Osteocyte (in vitro differentiated cells): ENCODE results near the gene FOXM1. TPM values are rescaled to one million over a fixed set of nuclear protein-coding genes. Genes with fewer than 3 reads are reported as not detected.

Source experiments
- DNase-seq: peaks from one replicate; pipeline ENCODE4 v3.0.0; 2021; ENCODE audit warnings: mixed read lengths; ENCODE audit not compliant: unreplicated experiment; ENCODE audit errors: extremely low spot score
- H3K27ac Mint-ChIP-seq: one replicate; pipeline ENCODE4 v1.8.0; 2021; ENCODE audit warnings: mild to moderate bottlenecking, mixed read lengths; ENCODE audit not compliant: unreplicated experiment
- H3K27me3 Mint-ChIP-seq: one replicate; pipeline ENCODE4 v1.8.0; 2021; ENCODE audit warnings: mixed read lengths; ENCODE audit not compliant: unreplicated experiment
- H3K36me3 Mint-ChIP-seq: one replicate; pipeline ENCODE4 v1.8.0; 2021; ENCODE audit warnings: mixed read lengths; ENCODE audit not compliant: unreplicated experiment
- H3K4me1 Mint-ChIP-seq: one replicate; pipeline ENCODE4 v1.8.0; 2021; ENCODE audit warnings: mixed read lengths; ENCODE audit not compliant: unreplicated experiment
- H3K4me3 Mint-ChIP-seq: one replicate; pipeline ENCODE4 v1.8.0; 2021; ENCODE audit warnings: mild to moderate bottlenecking, moderate library complexity, mixed read lengths; ENCODE audit not compliant: unreplicated experiment
- H3K9me3 Mint-ChIP-seq: one replicate; pipeline ENCODE4 v1.8.0; 2021; ENCODE audit warnings: mixed read lengths; ENCODE audit not compliant: unreplicated experiment
- CTCF ChIP-seq: fragments of 200-600 bp; sonication (generic); IDR thresholded peaks from 2 replicates; pipeline ENCODE4 v1.5.0; 2021; ENCODE audit warnings: antibody characterized with exemption, mild to moderate bottlenecking, moderate library complexity
- total RNA-seq: library from RNA; stranded (reverse); gene quantifications from 2 replicates; pipeline ENCODE4 v1.2.1, GENCODE V29; 2021

The FOXM1 gene
- total RNA-seq, 1 donor from 2014 or later, result 14.9 TPM

DNA sequence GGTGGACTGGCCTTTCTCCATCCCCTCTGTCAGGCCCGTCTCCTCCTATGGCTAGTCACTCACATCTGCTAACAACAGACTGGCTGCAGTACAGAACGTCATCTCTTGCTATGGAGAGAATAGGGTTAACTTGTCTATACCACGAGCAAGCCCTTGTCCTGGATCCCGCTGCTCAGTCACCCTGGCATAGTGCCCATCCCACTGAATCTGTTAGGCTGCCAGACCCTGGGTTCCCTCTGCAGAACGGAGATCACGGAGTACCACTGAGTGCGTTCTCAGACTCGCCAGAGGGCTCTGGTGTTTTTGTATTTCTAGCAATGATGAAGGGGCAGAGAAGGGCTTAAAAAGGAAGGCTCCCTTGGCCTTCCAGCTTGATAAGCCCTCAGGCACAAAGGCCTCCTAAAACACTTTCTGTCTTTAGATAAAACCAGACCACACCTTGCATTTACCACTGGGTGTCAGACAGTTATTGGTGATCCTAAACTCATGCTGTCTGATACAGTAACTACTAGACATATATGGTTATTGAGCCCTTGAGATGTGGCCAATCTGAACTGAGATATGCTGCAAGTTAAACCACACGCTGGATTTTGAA is 35.8 kb downstream of the FOXM1 start:
- Mint-ChIP-seq H3K4me1 (peaks cover 23% of the 10 kb centered on the region), H3K27ac (no peak overlapping the region), H3K36me3 (peaks cover 7% of the 10 kb centered on the region), H3K9me3 (no peaks in the 10 kb centered on the region), H3K27me3 (no peaks in the 10 kb centered on the region), H3K4me3 (no peak overlapping the region)
- TF ChIP-seq CTCF, result no peak
- no peak for DNase-seq

- Mint-ChIP-seq H3K9me3 (no peaks in the 10 kb centered on the region), H3K36me3 (peaks cover 13% of the 10 kb centered on the region), H3K27me3 (no peaks in the 10 kb centered on the region), H3K4me3 (no peak overlapping the region), H3K4me1 (peaks cover 15% of the 10 kb centered on the region), H3K27ac (no peak overlapping the region)
- DNase-seq, result no peak
- TF ChIP-seq CTCF, result no peak
Measured at GRCh38 chr12:2836574-2836973, 40.4 kb downstream of the FOXM1 start.

DNA sequence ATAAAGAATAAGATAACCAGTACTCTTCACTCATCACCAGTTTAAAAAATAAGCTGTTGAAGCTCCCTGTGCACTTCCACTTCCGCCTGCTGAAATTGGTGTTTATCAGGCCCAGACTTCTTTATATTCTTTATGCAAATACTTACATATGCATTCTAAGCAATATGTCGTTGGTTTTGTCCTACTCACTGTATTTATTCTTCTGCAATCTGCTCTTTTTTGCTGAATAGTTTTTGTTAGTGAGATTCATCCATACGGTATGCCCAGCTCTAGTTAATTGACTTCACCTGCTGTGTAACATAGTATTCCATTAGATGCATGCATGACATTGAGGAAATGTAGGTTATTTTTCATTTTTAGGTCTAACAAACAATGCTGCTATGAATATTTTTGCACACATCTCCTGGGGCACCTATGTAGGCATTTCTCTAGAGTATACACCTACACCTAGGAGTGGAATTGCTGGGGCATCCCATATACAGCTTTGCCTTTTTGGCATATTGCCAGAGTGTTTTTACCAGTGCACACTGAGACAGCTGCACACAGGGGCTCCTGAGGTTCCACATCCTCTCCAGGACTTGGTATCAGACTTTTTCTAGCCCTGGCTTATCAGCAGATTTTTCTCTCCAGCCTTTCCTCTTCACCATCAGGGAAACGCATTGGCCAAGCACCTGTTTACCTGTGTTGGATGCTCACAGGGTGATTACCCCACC is 41.1 kb downstream of the FOXM1 start:
- DNase-seq, result no peak
- Mint-ChIP-seq H3K9me3 (no peaks in the 10 kb centered on the region), H3K36me3 (peaks cover 14% of the 10 kb centered on the region), H3K27ac (peak overlapping the region; percentile 16), H3K27me3 (no peaks in the 10 kb centered on the region), H3K4me3 (no peak overlapping the region), H3K4me1 (peaks cover 15% of the 10 kb centered on the region)
- no peak for TF ChIP-seq CTCF

DNA sequence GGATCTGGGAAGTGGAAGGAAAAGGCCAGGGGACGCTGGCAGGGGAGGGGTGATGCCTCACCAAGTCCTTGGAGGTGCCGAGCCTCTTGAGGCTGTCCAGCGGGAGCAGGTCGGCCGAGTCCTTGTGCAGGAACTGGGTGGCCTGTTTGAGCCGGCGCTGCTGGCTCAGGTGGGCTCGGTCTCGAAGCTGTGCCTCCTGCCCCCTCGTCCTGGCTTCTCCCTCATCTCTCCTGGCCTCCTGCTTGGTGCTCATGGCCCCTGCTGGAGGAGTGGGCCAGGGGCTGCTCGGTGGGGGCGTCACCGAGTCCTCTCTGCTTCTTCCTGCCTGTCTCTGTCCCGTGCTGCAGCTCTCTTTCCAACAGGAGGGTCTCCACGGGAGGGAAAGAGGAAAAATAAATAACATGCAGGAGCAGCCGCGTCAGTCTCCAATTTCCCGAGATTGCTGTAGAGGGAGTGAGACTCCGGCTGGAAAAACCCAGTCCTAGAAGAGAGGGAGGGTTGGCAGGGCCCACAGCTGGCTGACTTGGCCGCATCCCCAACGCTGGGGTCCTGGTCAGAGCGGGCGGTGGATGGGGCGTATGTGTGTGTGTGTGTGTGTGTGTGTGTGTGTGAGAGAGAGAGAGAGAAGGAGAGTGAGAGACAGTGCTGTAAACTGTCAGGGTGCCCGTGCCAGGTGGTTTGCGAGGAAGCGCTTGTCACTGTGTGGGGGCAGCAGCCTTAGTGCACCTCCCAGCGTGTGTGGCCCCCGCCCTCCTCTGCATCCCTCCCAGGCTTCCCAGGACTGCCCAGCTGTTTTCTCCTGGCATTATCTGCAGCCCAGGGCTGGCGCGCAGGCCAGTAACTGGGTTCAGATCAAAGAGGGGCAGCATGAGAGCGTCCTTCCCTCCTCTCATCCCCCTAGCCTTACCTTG is 42.1 kb downstream of the FOXM1 start, which contains the start of gene NRIP2:
Gene NRIP2 (minus strand): TSS at position 455 of the 911 bp plus-strand sequence. CDS start 52 bp downstream, at position 403.
- no peak within 1 kb of the TSS for H3K4me3 Mint-ChIP-seq
- peaks cover 15% of the 10 kb centered on the region for H3K36me3 Mint-ChIP-seq
- H3K9me3 Mint-ChIP-seq, result no peaks in the 10 kb centered on the region
- no peaks in the 10 kb centered on the region for H3K27me3 Mint-ChIP-seq
- H3K4me1 Mint-ChIP-seq, result peaks cover 15% of the 10 kb centered on the region
- peak; percentile 89 for DNase-seq
- peak; percentile 28 for TF ChIP-seq CTCF
- peak within 1 kb of the TSS; percentile 68 for H3K27ac Mint-ChIP-seq

DNA sequence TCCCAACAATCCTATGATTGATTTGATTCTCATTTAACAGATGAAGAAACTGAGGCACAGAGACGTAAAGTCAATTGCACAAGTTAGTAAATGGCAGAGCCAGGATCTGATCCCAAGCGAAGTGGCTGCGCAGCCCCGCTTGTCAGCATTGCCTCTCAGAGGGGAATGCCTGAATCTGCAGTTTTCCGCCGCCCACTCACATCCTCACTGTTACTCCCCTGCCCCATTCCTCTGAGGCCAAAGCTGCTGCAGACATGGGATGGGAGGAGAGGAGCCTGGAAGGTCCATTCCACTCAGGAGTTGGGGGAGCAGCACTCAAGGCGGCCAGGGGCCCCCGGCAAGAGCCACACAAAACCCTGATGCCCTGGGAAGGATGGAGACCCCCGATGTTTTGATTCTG is 43.2 kb downstream of the FOXM1 start:
- no peak for DNase-seq
- no peak overlapping the region for H3K27ac Mint-ChIP-seq
- H3K36me3 Mint-ChIP-seq, result peaks cover 16% of the 10 kb centered on the region
- H3K4me3 Mint-ChIP-seq, result no peak overlapping the region
- H3K9me3 Mint-ChIP-seq, result no peaks in the 10 kb centered on the region
- H3K4me1 Mint-ChIP-seq, result peaks cover 15% of the 10 kb centered on the region
- no peak for TF ChIP-seq CTCF
- H3K27me3 Mint-ChIP-seq, result no peaks in the 10 kb centered on the region
